GM19240 (cell line): ENCODE data around the gene TBL1X.
A peak's percentile ranks its signal among the peaks of the same experiment; 100 is the strongest.

Experiments used
- DNase-seq: peaks from one replicate; pipeline ENCODE4 v3.0.0; 2011; ENCODE audit warnings: low spot score; ENCODE audit not compliant: insufficient read length

Gene TBL1X

DNA sequence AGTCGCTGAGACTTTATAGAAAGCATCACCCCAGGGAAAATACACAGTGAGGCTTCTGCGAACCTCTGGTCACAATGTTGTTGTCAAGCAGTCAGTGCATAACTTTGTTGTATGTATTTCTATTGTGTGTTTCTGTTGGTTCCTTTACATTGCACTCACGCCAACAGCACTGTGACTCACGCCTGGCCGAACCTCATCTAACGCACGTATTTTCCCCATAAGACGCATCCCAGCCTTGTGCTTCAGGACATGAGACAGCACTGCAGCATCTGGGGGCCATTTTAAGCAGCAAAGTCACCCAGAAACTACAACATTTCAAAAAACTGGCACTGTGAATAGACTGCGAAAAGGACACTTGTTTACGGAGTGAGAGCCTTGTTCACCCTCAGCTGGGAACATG, 30.6 kb downstream of the TBL1X start:
- no peak for DNase-seq

- no peak for DNase-seq
These were observed 33.4 kb downstream of the TBL1X start for GRCh38 chrX:9498236-9498635.

- DNase-seq: no peak
These were observed 35.7 kb downstream of the TBL1X start for GRCh38 chrX:9500584-9500983.

DNA sequence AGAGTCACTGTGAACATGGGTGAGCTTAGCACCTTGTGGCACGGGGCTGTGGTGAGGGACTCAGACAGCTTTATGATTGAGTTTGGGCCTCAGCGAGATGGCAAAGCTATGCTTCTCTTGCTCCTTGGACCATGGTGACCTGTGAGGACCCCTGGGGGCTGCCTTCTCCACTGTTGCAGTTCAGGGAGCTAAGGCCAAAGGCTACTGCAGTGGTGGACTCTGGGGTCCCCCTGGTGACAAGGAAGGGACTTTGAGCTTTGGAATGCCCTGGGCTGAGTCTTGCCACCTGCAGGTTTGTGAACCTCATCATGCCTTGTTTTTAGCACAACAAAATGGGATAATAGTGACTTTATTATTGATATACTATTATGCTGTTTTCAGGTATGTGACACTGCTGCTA, 36.5 kb downstream of the TBL1X start:
- DNase-seq: no peak

GRCh38 chrX:9503261-9503660, 38.4 kb downstream of the TBL1X start:
- DNase-seq: no peak

DNA sequence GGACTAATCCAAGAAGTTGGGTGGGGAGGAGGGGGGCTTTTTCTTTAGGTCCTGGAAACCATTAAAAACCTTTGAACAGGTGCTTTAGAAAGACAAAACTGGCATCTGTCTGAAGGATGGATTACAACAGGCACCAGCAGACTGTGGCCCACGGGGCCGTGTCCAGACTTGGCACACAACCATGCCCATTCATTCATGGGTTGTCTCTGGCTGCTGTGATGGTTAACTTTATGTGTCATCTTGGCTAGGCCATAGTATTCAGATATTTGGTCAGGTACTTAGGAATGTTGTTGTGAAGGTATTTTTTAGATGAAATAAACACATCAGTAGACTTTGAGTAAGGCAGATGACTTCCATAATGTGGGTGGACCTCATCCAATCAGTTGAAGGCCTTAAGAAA, 45.5 kb downstream of the TBL1X start:
- DNase-seq: no peak

GRCh38 chrX:9510980-9511379, 46.1 kb downstream of the TBL1X start:
- no peak for DNase-seq

- DNase-seq: no peak
These were observed 50.6 kb downstream of the TBL1X start for GRCh38 chrX:9515489-9515888.

DNA sequence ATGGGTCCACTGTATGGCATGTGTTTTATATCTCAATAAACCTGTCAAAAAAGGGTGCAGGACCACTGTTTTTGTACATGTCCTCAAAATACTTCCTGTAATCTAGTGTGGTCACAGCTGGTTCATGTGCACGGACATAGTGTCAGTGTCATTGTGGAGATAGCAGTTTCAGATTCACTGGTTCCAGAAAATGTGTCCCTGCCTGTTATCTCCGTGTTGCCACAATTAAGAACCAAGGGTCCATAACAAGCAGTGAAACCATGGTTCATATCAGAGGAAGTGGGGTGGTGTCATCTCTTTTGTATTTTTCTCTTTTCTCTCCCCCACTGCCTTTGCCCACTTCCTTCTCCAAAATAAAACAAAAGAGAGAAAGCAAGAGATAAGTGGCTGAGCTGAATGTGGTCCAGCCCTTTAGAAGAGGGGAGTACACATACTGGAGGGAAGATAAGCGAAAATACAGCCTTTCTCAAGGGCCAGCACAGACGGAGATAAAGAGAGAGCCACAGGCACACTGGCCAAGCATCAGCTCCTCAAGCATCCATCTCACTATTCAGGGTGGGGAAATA, 51.2 kb downstream of the TBL1X start:
- no peak for DNase-seq

DNA sequence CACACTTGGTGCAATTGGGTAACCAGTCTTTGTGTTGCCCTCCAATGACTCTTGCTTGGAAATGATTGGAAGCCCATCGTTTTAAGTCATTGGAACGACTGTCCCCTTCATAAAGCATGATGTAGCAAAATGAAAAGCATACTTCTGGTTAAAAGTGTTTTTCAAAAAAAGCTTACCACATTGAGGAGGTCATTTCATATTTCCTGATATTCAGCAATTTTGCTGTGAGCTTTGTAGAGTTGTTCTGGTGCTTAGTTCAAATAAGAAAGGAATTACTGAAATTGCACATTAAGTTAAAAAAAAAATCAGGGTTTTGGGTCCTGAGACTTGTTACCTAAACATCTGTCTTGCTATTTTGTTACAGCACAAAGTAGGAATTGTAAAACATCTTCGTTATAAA, 51.8 kb downstream of the TBL1X start:
- no peak for DNase-seq

DNA sequence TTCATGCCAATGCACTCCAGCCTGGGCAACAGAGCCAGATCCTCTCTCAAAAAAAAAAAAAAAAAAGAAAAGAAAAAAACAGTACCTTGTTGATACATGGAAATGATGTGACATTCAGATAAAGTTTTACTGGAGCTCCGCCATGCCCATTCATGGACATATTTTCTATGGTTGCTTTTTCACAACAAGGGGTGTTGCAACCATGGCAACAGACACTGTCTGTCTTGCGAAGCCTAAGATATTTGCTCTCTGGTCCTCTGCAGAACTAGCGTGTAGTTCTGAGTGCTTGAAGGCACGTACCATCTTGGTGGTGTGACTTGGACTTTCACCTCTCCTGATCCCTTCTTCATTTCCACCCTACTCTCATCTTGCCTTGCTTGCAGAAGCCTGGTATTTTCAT, 53.2 kb downstream of the TBL1X start:
- DNase-seq: no peak

DNA sequence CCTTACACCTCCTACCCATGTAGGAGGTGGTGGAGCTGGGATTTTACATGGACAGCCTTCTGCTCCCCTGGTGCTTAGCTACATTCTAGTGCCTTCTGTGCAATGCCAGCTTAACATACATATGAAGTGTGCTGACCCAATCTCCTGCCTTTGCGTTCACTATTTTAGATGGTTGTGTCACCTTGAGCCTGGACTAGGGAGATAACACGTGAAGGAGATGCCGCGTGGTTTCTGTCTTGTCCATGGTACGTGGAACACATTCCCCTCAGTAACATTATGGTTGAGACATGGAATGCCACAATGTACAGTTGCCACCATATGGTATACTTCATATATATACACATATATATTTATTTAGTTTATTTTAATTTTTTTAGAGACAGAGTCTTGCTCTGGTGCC, 54.0 kb downstream of the TBL1X start:
- no peak for DNase-seq

DNA sequence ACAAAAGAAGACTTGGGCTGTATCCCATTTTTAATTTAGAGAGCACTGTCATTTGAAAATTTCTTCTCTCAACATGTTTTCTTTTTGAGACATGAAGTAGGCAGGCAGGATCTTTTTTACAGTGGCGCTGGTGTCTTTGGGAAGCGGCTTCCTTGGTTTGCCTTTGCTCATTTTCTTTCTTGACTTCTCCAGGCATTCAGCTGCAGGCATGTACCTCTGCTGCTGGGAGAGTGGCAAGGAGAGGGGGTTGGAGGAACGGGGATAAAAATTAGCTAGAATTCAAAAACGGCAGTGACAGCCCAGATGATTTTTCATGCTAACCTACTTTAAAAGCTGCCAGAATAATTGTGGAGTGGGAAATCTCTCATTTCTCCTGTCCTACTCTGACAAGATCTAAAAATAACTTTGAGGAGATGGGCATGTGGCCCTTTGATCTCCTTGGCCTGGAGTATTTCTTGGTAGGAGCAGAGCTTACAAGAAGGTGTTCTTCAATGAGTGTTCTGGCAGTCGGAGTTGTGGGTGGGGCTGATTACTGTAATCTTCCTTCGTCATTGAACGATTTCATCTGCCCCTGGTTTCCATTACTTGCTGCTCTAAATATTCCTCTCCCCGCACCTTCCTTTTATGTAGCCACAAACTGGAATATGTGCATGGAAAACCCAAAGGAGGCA, 54.8 kb downstream of the TBL1X start:
- DNase-seq: no peak

- DNase-seq: no peak
These were observed 55.3 kb downstream of the TBL1X start for GRCh38 chrX:9520217-9520590.

- no peak for DNase-seq
These were observed 57.7 kb downstream of the TBL1X start for GRCh38 chrX:9522378-9523155.

GRCh38 chrX:9525511-9526248, 60.8 kb downstream of the TBL1X start:
- no peak for DNase-seq

- no peak for DNase-seq
These were observed 62.1 kb downstream of the TBL1X start for GRCh38 chrX:9526965-9527364.

DNA sequence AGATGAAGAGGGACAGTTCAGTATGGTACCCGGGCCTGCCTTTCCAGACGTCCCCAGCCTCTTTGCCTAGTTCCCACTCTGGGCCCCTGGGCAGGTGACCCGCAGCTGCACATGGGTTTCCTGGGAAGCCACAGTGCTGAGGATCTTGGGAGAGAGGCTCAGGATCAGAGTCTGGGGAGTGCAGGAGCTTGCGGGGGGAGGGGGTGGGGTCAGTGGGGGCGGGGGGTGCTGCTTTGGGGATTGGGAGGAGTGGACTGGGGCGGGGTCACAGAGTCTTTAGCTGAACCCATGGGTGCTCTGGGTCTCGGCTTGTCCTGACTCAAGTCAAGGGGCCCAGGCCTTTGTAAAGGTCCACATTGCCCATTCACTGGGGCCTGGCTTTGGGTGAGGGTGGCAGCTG, 63.6 kb downstream of the TBL1X start:
- DNase-seq: no peak

- DNase-seq: no peak
These were observed 64.4 kb downstream of the TBL1X start for GRCh38 chrX:9529223-9529622.

DNA sequence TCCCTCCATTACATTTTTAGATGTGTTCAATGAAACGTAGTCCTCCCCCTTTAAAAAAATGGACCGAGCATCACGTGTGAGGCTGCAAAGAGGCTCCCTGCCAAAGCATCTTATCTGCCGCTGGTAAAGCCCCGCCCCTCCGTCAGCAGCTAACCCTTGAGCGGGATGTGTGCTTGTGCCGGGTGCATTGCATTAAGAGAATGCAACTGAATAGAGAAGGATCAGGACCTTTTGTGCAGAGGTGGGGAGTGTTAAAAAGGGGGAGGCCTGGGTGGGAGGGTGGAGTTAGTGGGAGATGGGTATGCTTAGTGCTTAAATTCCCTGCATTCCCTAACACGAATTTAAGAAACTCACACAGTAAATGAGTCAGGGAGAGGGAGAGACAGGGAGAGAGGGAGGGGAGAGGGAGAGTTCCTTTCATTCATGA, 66.0 kb downstream of the TBL1X start:
- peak; percentile 32 for DNase-seq

- no peak for DNase-seq
These were observed 67.5 kb downstream of the TBL1X start for GRCh38 chrX:9532349-9532748.

DNA sequence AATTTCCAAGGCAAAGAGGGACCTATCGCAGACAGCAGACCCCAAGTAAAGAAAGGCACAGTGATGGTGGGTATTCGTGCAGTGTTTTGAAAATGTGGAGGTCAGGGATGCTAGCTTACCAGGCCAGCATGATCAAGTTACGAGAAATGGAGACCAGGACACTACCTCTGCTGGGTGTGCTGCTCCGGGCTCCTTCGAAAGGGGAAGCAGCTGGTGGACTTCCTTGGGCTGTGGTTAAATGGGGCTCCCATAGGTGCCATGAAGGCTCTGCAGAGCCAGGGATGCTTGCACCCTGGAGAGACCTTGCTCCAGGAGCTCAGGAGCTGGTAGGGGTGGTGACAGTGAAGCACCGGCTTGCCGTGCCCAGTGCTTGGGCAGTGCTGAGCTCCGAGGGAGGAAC, 68.8 kb downstream of the TBL1X start:
- no peak for DNase-seq
